ENCODE results near the gene BACH2. TPM values are rescaled to one million over a fixed set of nuclear protein-coding genes. Genes with fewer than 3 reads are reported as not detected.

The BACH2 gene
- total and polyA plus RNA-seq, 2 experiments from 2014 or later = under 0.01 TPM; not detected in 1

DNA sequence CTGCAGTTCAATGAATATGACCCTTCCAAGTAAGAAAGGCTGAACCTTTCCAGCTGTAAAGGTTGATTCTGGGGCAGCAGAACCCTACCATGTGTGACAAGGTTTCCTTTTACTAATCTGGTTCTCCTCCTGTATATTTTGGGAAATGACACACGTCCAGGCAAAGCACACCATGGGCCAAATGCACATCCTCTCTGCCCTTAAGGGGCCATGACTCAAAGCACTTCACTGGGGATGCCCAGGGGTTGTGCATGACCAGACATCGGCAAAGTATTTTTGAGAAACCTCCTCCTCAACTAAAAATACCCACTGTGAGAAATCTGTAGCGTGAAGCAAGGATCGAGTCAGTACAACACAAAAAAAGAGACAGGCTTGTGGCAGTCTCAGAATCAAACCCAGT lies 174.7 kb downstream of the BACH2 start:
- no peak overlapping the region for H3K4me2 ChIP-seq (ENCODE audit: unreplicated experiment)
- peak; percentile 71 for DNase-seq
- WGBS, 2 experiments (ENCODE audit: low coverage in 1 of 2, low lambda C conversion rate in 2 of 2, missing lambda C conversion rate in 2 of 2) = 52 to 57% methylated on average over 4 of the region's 4 CpGs

DNA sequence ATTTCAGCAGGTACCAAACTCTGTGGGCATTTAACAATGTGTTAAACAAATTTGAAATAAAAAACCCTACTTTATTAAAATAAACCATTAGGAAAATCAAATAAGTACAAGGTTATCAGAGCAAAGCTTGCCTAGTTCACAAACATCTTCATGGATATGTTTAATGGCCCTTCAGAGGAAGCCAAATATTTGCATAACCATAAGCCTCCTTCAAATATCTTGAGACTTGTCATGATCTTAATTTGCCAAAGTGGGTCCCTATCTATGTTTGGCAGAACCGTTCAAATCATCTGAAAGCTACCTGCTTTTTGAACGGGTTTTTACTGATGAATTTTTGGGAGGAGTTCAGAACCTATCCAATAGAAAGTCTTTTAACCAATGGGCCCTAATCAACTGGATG lies 176.3 kb downstream of the BACH2 start:
- H3K9me3 ChIP-seq (ENCODE audit: low read depth) = no peaks in the 10 kb centered on the region
- H3F3A ChIP-seq (ENCODE audit: insufficient read depth) = no peaks in the 10 kb centered on the region; the same call in 1 of the 2 replicates
- no peaks in the 10 kb centered on the region for H4K20me1 ChIP-seq (ENCODE audit: insufficient read depth)
- no peak overlapping the region for H3K4me3 ChIP-seq
- no peak overlapping the region for H3K27ac ChIP-seq
- 0 out of 2 replicates have a peak, but pooled peaks cover 3% of the 10 kb centered on the region for H3K4me1 ChIP-seq (ENCODE audit: insufficient read depth)
- no peak for DNase-seq
- no peaks in the 10 kb centered on the region for H3K79me2 ChIP-seq (ENCODE audit: insufficient read depth)
- in situ Hi-C loops (cut with MboI) = no loop called here
- H3K4me2 ChIP-seq (ENCODE audit: unreplicated experiment) = no peak overlapping the region
- no peaks in the 10 kb centered on the region for H3K9me2 ChIP-seq (ENCODE audit: insufficient read depth)
- H3K9ac ChIP-seq = no peak overlapping the region
- no peaks in the 10 kb centered on the region for H3K36me3 ChIP-seq (ENCODE audit: low read depth)
- TF ChIP-seq EZH2 (IDR thresholded peaks at IDR 0.05; ENCODE audit: insufficient read depth, poor library complexity, severe bottlenecking) = no peak
- no peak for TF ChIP-seq EZH2phosphoT487 (IDR thresholded peaks at IDR 0.05; ENCODE audit: insufficient read depth, low read depth)
- peaks cover 3% of the 10 kb centered on the region; the same call in 1 of the 2 replicates for H3K27me3 ChIP-seq (replicated peaks; ENCODE audit: insufficient read depth)
- 87 to 88% methylated on average over 2 of the region's 2 CpGs for WGBS, 2 experiments (ENCODE audit: low coverage in 1 of 2, low lambda C conversion rate in 2 of 2, missing lambda C conversion rate in 2 of 2)
- H2AFZ ChIP-seq = no peak overlapping the region

More for the DNA sequence above, 174.7 kb downstream of the BACH2 start:
- H2AFZ ChIP-seq = no peak overlapping the region
- no peak overlapping the region for H3K27ac ChIP-seq
- no peak overlapping the region for H3K4me3 ChIP-seq
- no peaks in the 10 kb centered on the region; the same call in 1 of the 2 replicates for H3F3A ChIP-seq (ENCODE audit: insufficient read depth)
- no peaks in the 10 kb centered on the region for H4K20me1 ChIP-seq (ENCODE audit: insufficient read depth)
- H3K9me2 ChIP-seq (ENCODE audit: insufficient read depth) = no peaks in the 10 kb centered on the region
- in situ Hi-C loops (cut with MboI) = no loop called here
- no peaks in the 10 kb centered on the region for H3K36me3 ChIP-seq (ENCODE audit: low read depth)
- H3K9me3 ChIP-seq (ENCODE audit: low read depth) = no peaks in the 10 kb centered on the region
- no peak for TF ChIP-seq EZH2phosphoT487 (IDR thresholded peaks at IDR 0.05; ENCODE audit: insufficient read depth, low read depth)
- TF ChIP-seq EZH2 (IDR thresholded peaks at IDR 0.05; ENCODE audit: insufficient read depth, poor library complexity, severe bottlenecking) = no peak
- H3K79me2 ChIP-seq (ENCODE audit: insufficient read depth) = no peaks in the 10 kb centered on the region
- H3K27me3 ChIP-seq (replicated peaks; ENCODE audit: insufficient read depth) = peaks cover 11% of the 10 kb centered on the region; the same call in 1 of the 2 replicates
- H3K4me1 ChIP-seq (ENCODE audit: insufficient read depth) = 0 out of 2 replicates have a peak, but pooled peaks cover 3% of the 10 kb centered on the region
- no peak overlapping the region for H3K9ac ChIP-seq

DNA sequence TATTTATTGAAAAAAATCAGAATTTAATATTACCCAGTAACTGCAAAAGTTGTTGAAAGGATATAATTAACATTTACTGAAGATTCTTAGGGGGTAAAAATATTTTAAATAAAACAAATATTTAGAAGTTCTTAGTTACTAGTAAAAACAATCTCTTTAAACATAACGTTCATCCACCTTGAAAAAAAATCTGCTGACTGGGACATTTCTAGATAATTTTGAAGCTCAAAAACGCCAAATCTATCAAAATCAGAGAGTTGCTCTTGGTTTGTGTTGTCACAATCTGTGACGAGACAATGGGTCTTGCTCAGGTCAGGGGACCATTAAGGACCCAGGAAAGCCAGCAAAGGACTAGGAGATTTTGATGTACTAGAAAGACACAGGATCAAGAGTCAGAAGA lies 177.0 kb downstream of the BACH2 start:
- Histone ChIP-seq H3K27me3 (replicated peaks; ENCODE audit: insufficient read depth) (peaks cover 4% of the 10 kb centered on the region; the same call in 1 of the 2 replicates), H3K4me2 (ENCODE audit: unreplicated experiment) (no peak overlapping the region), H3K27ac (no peak overlapping the region), H3K9me2 (ENCODE audit: insufficient read depth) (no peaks in the 10 kb centered on the region), H3K9me3 (ENCODE audit: low read depth) (no peaks in the 10 kb centered on the region), H3K4me1 (ENCODE audit: insufficient read depth) (0 out of 2 replicates have a peak, but pooled peaks cover 3% of the 10 kb centered on the region), H3K9ac (no peak overlapping the region), H4K20me1 (ENCODE audit: insufficient read depth) (no peaks in the 10 kb centered on the region), H3K36me3 (ENCODE audit: low read depth) (no peaks in the 10 kb centered on the region), H3F3A (ENCODE audit: insufficient read depth) (no peaks in the 10 kb centered on the region; the same call in 1 of the 2 replicates), H3K79me2 (ENCODE audit: insufficient read depth) (no peaks in the 10 kb centered on the region), H3K4me3 (no peak overlapping the region), H2AFZ (no peak overlapping the region)
- in situ Hi-C loops (cut with MboI) = no loop called here
- WGBS, 2 experiments (ENCODE audit: low coverage in 1 of 2, low lambda C conversion rate in 2 of 2, missing lambda C conversion rate in 2 of 2) = 69 to 81% methylated on average over 3 of the region's 3 CpGs
- no peak for DNase-seq
- TF ChIP-seq EZH2phosphoT487 (IDR thresholded peaks at IDR 0.05; ENCODE audit: insufficient read depth, low read depth) = no peak
- TF ChIP-seq EZH2 (IDR thresholded peaks at IDR 0.05; ENCODE audit: insufficient read depth, poor library complexity, severe bottlenecking) = no peak

DNA sequence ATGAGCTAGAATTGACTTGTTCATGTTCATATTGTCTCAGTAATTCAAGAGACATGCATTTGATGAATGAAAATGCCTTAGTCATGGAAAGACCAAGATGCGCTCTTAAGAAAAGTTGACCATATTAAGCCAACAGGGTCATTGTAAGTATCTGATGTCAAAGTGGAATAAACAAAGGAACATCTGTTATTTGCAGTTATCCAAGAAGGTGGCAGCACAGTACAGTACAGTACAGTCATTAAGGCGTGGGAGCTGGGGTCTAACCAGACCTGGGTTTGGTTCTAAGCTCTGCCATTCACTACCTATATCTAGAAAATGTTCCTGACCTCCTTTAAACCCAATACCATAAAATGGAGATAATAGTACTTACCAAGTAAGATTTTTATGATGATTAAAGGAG lies 178.1 kb downstream of the BACH2 start:
- DNase-seq = no peak
- TF ChIP-seq EZH2 (IDR thresholded peaks at IDR 0.05; ENCODE audit: insufficient read depth, poor library complexity, severe bottlenecking) (no peak), EZH2phosphoT487 (IDR thresholded peaks at IDR 0.05; ENCODE audit: insufficient read depth, low read depth) (no peak)
- no peaks in the 10 kb centered on the region for H3K36me3 ChIP-seq (ENCODE audit: low read depth)
- no peak overlapping the region for H3K4me3 ChIP-seq
- no peak overlapping the region for H3K27ac ChIP-seq
- H3K4me1 ChIP-seq (ENCODE audit: insufficient read depth) = 0 out of 2 replicates have a peak, but pooled peaks cover 3% of the 10 kb centered on the region
- no peaks in the 10 kb centered on the region; the same call in 1 of the 2 replicates for H3F3A ChIP-seq (ENCODE audit: insufficient read depth)
- H3K9me3 ChIP-seq (ENCODE audit: low read depth) = no peaks in the 10 kb centered on the region
- no peaks in the 10 kb centered on the region for H4K20me1 ChIP-seq (ENCODE audit: insufficient read depth)
- peaks cover 8% of the 10 kb centered on the region; the same call in 1 of the 2 replicates for H3K27me3 ChIP-seq (replicated peaks; ENCODE audit: insufficient read depth)
- H2AFZ ChIP-seq = no peak overlapping the region
- no peak overlapping the region for H3K9ac ChIP-seq
- in situ Hi-C loops (cut with MboI) = no loop called here
- H3K9me2 ChIP-seq (ENCODE audit: insufficient read depth) = no peaks in the 10 kb centered on the region
- 82 to 88% methylated on average over 2 of the region's 2 CpGs for WGBS, 2 experiments (ENCODE audit: low coverage in 1 of 2, low lambda C conversion rate in 2 of 2, missing lambda C conversion rate in 2 of 2)
- H3K79me2 ChIP-seq (ENCODE audit: insufficient read depth) = no peaks in the 10 kb centered on the region
- no peak overlapping the region for H3K4me2 ChIP-seq (ENCODE audit: unreplicated experiment)

Measured in GM23248 (cell line).